GM23338 (cell line): ENCODE data around the gene STRA6. TPM values are rescaled to one million over a fixed set of nuclear protein-coding genes. Genes with fewer than 3 reads are reported as not detected.
A peak's percentile ranks its signal among the peaks of the same experiment; 100 is the strongest.

Source experiments
- ATAC-seq: fragments of 200-7000 bp; cut with Tn5 transposase; 3 replicates; pipeline ENCODE4 v1.9.1; 2020
- DNase-seq: peaks from one replicate; pipeline ENCODE4 v3.0.0-alpha.2; 2015; ENCODE audit warnings: low spot score
- H2AFZ ChIP-seq: fragments of 200-600 bp; sonication (generic); 2 replicates; pipeline ENCODE4 v1.8.0; 2016; ENCODE audit warnings: antibody characterized with exemption, mild to moderate bottlenecking, moderate library complexity
- H3F3A ChIP-seq: fragments of 200-600 bp; sonication (generic); replicated peaks from 2 replicates; pipeline ENCODE4 v1.8.0; 2017; ENCODE audit warnings: antibody characterized with exemption, mixed run types, low read depth
- H3K27ac ChIP-seq: fragments of 200-600 bp; sonication (generic); 2 replicates; pipeline ENCODE4 v1.6.1; 2016; ENCODE audit warnings: low read depth
- H3K27me3 ChIP-seq: fragments of 200-600 bp; sonication (generic); 2 replicates; pipeline ENCODE4 v1.8.0; 2016; ENCODE audit warnings: mild to moderate bottlenecking, mixed run types, moderate library complexity; ENCODE audit not compliant: insufficient read depth
- H3K36me3 ChIP-seq: fragments of 200-600 bp; sonication (generic); 2 replicates; pipeline ENCODE4 v1.8.0; 2016; ENCODE audit warnings: mild to moderate bottlenecking; ENCODE audit not compliant: insufficient read depth
- H3K4me1 ChIP-seq: fragments of 200-600 bp; sonication (generic); 2 replicates; pipeline ENCODE4 v1.8.0; 2016; ENCODE audit warnings: mild to moderate bottlenecking, moderate library complexity; ENCODE audit not compliant: insufficient read depth
- H3K4me2 ChIP-seq: fragments of 200-600 bp; sonication (generic); 2 replicates; pipeline ENCODE4 v1.7.1; 2017; ENCODE audit warnings: mixed run types
- H3K4me3 ChIP-seq: fragments of 200-600 bp; sonication (generic); 2 replicates; pipeline ENCODE4 v1.6.1; 2016; ENCODE audit warnings: mixed run types
- H3K79me2 ChIP-seq: fragments of 200-600 bp; sonication (generic); replicated peaks from 2 replicates; pipeline ENCODE4 v1.8.0; 2017; ENCODE audit warnings: mild to moderate bottlenecking; ENCODE audit not compliant: insufficient read depth
- H3K9me2 ChIP-seq: fragments of 200-600 bp; sonication (generic); 2 replicates; pipeline ENCODE4 v1.8.0; 2017; ENCODE audit not compliant: insufficient read depth
- H4K20me1 ChIP-seq: fragments of 200-600 bp; sonication (generic); replicated peaks from 2 replicates; pipeline ENCODE4 v1.8.0; 2017; ENCODE audit warnings: mild to moderate bottlenecking; ENCODE audit not compliant: insufficient read depth
- H3K27ac Mint-ChIP-seq: 2 replicates; pipeline ENCODE4 v1.8.0; 2020; ENCODE audit warnings: inconsistent platforms, mild to moderate bottlenecking, moderate library complexity, mixed read lengths
- H3K27me3 Mint-ChIP-seq: 3 replicates; pipeline ENCODE4 v1.8.0; 2022; ENCODE audit warnings: low read depth, mild to moderate bottlenecking, moderate library complexity, mixed read lengths, inconsistent platforms; ENCODE audit not compliant: insufficient read depth, poor library complexity
- H3K36me3 Mint-ChIP-seq: 3 replicates; pipeline ENCODE4 v1.8.0; 2021; ENCODE audit warnings: low read depth, mild to moderate bottlenecking, inconsistent platforms, moderate library complexity, mixed read lengths
- H3K4me1 Mint-ChIP-seq: 3 replicates; pipeline ENCODE4 v1.8.0; 2020; ENCODE audit warnings: mild to moderate bottlenecking, inconsistent platforms, mixed read lengths
- H3K4me3 Mint-ChIP-seq: 3 replicates; pipeline ENCODE4 v1.8.0; 2021; ENCODE audit warnings: moderate library complexity, mild to moderate bottlenecking, inconsistent platforms, mixed read lengths
- H3K9me3 Mint-ChIP-seq: 3 replicates; pipeline ENCODE4 v1.8.0; 2020; ENCODE audit warnings: moderate library complexity, mild to moderate bottlenecking, inconsistent platforms, mixed read lengths
- EZH2 ChIP-seq: fragments of 200-600 bp; sonication (generic); IDR thresholded peaks from one replicate; pipeline ENCODE4 v1.8.0; 2017; ENCODE audit warnings: antibody characterized with exemption, mild to moderate bottlenecking, low read depth; ENCODE audit not compliant: unreplicated experiment
- EZH2phosphoT487 ChIP-seq: fragments of 200-600 bp; sonication (generic); IDR thresholded peaks from one replicate; pipeline ENCODE4 v1.8.1; 2018; ENCODE audit warnings: antibody characterized with exemption; ENCODE audit not compliant: unreplicated experiment
- STAT1 ChIP-seq: IDR thresholded peaks from one replicate; pipeline ENCODE4 v1.6.1; 2016; ENCODE audit warnings: antibody characterized with exemption; ENCODE audit not compliant: unreplicated experiment
- polyA plus RNA-seq: library from polyadenylated mRNA; unstranded; fragments of >200 nt; fragmentation: Nextera tagmentation; extraction: Ambion mirVana; gene quantifications from 2 replicates; pipeline ENCODE4 v1.2.1, GENCODE V29; 2016
- total RNA-seq: library from RNA; depleted of rRNA; stranded (reverse); fragments of >200 nt; shearing (Covaris generic); gene quantifications from 2 replicates; pipeline ENCODE4 v1.2.3, GENCODE V29; 2014
- TF ChIP-seq, protein P1 (sequence below): fragments of 250-450 bp; sonication (Bioruptor Pico); IDR thresholded peaks from 2 replicates; pipeline ENCODE4 v1.5.0; 2020; ENCODE audit warnings: mild to moderate bottlenecking, moderate library complexity
- TF ChIP-seq, protein P2 (sequence below): IDR thresholded peaks from one replicate; pipeline ENCODE4 v1.6.1; 2018; ENCODE audit warnings: antibody characterized with exemption; ENCODE audit not compliant: unreplicated experiment

The STRA6 gene
- total and polyA plus RNA-seq, 2 experiments from 2014 or later = 8.2 to 9.9 TPM

DNA sequence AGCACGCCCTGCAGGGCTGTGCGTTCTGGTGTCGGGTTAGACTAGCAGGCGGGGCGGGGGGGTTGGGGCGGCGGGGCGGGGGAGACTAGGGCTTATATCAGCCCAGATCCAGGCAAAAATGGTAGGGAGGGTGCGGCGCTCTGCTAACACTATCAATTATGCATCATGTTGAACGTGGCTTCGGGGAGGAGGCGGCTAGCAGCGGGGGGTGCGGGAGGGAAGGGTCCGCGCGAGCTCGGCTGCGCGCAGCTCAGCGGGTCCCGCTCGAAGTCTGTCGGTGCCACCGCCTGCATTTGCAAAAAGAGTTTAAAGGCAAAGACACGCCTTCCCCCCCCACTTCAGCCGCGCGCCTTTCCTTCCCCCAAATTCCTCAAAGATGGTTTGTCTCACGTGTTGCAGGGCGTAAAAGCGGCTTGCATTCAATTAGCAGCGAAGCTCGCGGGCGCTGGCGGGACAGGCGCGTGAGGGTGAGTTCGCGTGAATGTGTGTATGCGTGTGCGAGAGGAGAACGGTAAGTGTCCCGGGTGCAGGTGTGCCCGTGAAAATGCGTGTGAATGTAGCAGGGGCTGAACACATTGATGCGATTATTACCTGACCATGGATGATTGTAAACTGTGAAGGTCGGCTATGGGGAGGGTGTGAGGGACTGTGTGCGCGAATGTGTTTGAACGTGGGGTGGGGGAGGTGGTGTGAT is 72.3 kb downstream of the STRA6 start, which contains the start of gene ISLR2:
Gene ISLR2, plus strand, starts transcription at position 432 of the 694 bp plus-strand sequence. CDS start 2,169 bp downstream, outside the sequence.
- H3F3A ChIP-seq = peaks cover 23% of the 10 kb centered on the region; the same call in 1 of the 2 replicates
- H3K4me3 ChIP-seq = peak within 1 kb of the TSS; percentile 75
- ATAC-seq = no peak
- peak within 1 kb of the TSS; percentile 95 for H2AFZ ChIP-seq
- H3K27me3 ChIP-seq = peaks cover 100% of the 10 kb centered on the region
- H3K9me3 Mint-ChIP-seq = peaks cover 6% of the 10 kb centered on the region; the same call in 2 of the 3 replicates
- H3K9me2 ChIP-seq = no peaks in the 10 kb centered on the region
- no peaks in the 10 kb centered on the region for H3K36me3 ChIP-seq
- H3K27me3 Mint-ChIP-seq = peaks cover 92% of the 10 kb centered on the region
- H3K4me1 ChIP-seq = peaks cover 49% of the 10 kb centered on the region
- TF ChIP-seq, protein P1, sequence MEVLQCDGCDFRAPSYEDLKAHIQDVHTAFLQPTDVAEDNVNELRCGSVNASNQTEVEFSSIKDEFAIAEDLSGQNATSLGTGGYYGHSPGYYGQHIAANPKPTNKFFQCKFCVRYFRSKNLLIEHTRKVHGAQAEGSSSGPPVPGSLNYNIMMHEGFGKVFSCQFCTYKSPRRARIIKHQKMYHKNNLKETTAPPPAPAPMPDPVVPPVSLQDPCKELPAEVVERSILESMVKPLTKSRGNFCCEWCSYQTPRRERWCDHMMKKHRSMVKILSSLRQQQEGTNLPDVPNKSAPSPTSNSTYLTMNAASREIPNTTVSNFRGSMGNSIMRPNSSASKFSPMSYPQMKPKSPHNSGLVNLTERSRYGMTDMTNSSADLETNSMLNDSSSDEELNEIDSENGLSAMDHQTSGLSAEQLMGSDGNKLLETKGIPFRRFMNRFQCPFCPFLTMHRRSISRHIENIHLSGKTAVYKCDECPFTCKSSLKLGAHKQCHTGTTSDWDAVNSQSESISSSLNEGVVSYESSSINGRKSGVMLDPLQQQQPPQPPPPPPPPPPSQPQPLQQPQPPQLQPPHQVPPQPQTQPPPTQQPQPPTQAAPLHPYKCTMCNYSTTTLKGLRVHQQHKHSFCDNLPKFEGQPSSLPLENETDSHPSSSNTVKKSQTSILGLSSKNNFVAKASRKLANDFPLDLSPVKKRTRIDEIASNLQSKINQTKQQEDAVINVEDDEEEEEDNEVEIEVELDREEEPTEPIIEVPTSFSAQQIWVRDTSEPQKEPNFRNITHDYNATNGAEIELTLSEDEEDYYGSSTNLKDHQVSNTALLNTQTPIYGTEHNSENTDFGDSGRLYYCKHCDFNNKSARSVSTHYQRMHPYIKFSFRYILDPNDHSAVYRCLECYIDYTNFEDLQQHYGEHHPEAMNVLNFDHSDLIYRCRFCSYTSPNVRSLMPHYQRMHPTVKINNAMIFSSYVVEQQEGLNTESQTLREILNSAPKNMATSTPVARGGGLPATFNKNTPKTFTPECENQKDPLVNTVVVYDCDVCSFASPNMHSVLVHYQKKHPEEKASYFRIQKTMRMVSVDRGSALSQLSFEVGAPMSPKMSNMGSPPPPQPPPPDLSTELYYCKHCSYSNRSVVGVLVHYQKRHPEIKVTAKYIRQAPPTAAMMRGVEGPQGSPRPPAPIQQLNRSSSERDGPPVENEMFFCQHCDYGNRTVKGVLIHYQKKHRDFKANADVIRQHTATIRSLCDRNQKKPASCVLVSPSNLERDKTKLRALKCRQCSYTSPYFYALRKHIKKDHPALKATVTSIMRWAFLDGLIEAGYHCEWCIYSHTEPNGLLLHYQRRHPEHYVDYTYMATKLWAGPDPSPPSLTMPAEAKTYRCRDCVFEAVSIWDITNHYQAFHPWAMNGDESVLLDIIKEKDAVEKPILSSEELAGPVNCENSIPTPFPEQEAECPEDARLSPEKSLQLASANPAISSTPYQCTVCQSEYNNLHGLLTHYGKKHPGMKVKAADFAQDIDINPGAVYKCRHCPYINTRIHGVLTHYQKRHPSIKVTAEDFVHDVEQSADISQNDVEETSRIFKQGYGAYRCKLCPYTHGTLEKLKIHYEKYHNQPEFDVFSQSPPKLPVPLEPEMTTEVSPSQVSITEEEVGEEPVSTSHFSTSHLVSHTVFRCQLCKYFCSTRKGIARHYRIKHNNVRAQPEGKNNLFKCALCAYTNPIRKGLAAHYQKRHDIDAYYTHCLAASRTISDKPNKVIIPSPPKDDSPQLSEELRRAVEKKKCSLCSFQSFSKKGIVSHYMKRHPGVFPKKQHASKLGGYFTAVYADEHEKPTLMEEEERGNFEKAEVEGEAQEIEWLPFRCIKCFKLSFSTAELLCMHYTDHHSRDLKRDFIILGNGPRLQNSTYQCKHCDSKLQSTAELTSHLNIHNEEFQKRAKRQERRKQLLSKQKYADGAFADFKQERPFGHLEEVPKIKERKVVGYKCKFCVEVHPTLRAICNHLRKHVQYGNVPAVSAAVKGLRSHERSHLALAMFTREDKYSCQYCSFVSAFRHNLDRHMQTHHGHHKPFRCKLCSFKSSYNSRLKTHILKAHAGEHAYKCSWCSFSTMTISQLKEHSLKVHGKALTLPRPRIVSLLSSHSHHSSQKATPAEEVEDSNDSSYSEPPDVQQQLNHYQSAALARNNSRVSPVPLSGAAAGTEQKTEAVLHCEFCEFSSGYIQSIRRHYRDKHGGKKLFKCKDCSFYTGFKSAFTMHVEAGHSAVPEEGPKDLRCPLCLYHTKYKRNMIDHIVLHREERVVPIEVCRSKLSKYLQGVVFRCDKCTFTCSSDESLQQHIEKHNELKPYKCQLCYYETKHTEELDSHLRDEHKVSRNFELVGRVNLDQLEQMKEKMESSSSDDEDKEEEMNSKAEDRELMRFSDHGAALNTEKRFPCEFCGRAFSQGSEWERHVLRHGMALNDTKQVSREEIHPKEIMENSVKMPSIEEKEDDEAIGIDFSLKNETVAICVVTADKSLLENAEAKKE = no peak
- TF ChIP-seq EZH2 (peak; percentile 99), STAT1 (no peak), EZH2phosphoT487 (peak; percentile 95)
- TF ChIP-seq, protein P2, sequence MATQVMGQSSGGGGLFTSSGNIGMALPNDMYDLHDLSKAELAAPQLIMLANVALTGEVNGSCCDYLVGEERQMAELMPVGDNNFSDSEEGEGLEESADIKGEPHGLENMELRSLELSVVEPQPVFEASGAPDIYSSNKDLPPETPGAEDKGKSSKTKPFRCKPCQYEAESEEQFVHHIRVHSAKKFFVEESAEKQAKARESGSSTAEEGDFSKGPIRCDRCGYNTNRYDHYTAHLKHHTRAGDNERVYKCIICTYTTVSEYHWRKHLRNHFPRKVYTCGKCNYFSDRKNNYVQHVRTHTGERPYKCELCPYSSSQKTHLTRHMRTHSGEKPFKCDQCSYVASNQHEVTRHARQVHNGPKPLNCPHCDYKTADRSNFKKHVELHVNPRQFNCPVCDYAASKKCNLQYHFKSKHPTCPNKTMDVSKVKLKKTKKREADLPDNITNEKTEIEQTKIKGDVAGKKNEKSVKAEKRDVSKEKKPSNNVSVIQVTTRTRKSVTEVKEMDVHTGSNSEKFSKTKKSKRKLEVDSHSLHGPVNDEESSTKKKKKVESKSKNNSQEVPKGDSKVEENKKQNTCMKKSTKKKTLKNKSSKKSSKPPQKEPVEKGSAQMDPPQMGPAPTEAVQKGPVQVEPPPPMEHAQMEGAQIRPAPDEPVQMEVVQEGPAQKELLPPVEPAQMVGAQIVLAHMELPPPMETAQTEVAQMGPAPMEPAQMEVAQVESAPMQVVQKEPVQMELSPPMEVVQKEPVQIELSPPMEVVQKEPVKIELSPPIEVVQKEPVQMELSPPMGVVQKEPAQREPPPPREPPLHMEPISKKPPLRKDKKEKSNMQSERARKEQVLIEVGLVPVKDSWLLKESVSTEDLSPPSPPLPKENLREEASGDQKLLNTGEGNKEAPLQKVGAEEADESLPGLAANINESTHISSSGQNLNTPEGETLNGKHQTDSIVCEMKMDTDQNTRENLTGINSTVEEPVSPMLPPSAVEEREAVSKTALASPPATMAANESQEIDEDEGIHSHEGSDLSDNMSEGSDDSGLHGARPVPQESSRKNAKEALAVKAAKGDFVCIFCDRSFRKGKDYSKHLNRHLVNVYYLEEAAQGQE = no peak
- H3K4me2 ChIP-seq = peak within 1 kb of the TSS; percentile 92
- no peaks in the 10 kb centered on the region for H3K79me2 ChIP-seq
- H3K4me3 Mint-ChIP-seq = peak within 1 kb of the TSS; percentile 68
- H3K36me3 Mint-ChIP-seq = no peaks in the 10 kb centered on the region; the same call in 2 of the 3 replicates
- no peak within 1 kb of the TSS for H3K27ac ChIP-seq
- H3K4me1 Mint-ChIP-seq = peaks cover 52% of the 10 kb centered on the region
- H3K27ac Mint-ChIP-seq = no peak within 1 kb of the TSS
- no peaks in the 10 kb centered on the region for H4K20me1 ChIP-seq
- DNase-seq = peak; percentile 65
